Psoas muscle (tissue), 8 donors: Measurements from ENCODE around the gene CACUL1. TPM values are rescaled to one million over a fixed set of nuclear protein-coding genes. Genes with fewer than 3 reads are reported as not detected.

ENCODE experiments used
- ATAC-seq, 4 donors: fragments of 200-7000 bp; cut with Tn5 transposase; one replicate each; pipeline ENCODE4 v1.9.1; 2020; ENCODE audit warnings: moderate library complexity in 3 of 4, mild to moderate bottlenecking in 2 of 4
- DNase-seq, 2 donors: peaks; one replicate each; pipeline ENCODE4 v3.0.0-alpha.2; 2020
- H3K27ac ChIP-seq: fragments of 200-600 bp; one replicate; pipeline ENCODE4 v1.8.0; 2022
- H3K27me3 ChIP-seq, 3 donors: fragments of 200-600 bp in 1 of 3; one replicate each; pipeline versions ENCODE4 v1.6.1 to v1.8.0; 2013 to 2022; ENCODE audit warnings: low read length in 2 of 3, mild to moderate bottlenecking in 2 of 3, moderate library complexity in 1 of 3; ENCODE audit not compliant: insufficient read depth in 3 of 3
- H3K36me3 ChIP-seq, 2 donors: fragments of 200-600 bp in 1 of 2; one replicate each; pipeline versions ENCODE4 v1.6.1 to v1.8.0; 2013 to 2022; ENCODE audit warnings: low read depth in 1 of 2, mild to moderate bottlenecking in 1 of 2, moderate library complexity in 1 of 2; ENCODE audit not compliant: insufficient read depth in 1 of 2
- H3K4me1 ChIP-seq: fragments of 200-600 bp; one replicate; pipeline ENCODE4 v1.8.0; 2022
- H3K4me3 ChIP-seq: fragments of 200-600 bp; one replicate; pipeline ENCODE4 v1.8.0; 2022; ENCODE audit warnings: mild to moderate bottlenecking
- H3K9me3 ChIP-seq: fragments of 200-600 bp; one replicate; pipeline ENCODE4 v1.8.0; 2022
- CTCF ChIP-seq: fragments of 200-600 bp; IDR thresholded peaks from one replicate; pipeline ENCODE4 v1.8.0; 2022; ENCODE audit warnings: antibody characterized with exemption
- WGBS, 3 donors: extraction: QIAGEN DNeasy Blood & Tissue Kit; methylation state at CpG; one replicate each; pipeline versions ENCODE4 v1.1.6 to v1.1.7; 2013; 5-methylcytosine and 5-hydroxymethylcytosine counted together
- intact Hi-C, 2 donors: fragments of 100-400 bp; cut with DNase I; formaldehyde crosslinking; loops; one replicate each; pipeline versions ENCODE4 v1.11.0 to v1.14.2; 2022
- polyA plus RNA-seq, 3 donors: library from polyadenylated mRNA; stranded (reverse); fragments of 200-250 nt; gene quantifications; one replicate each; pipeline ENCODE4 v1.2.3, GENCODE V29; 2013
- total RNA-seq, 4 donors: library from RNA; stranded (reverse); fragmentation: NEBNext Ultra II Directional in 2 of 4; extraction: Animal tissue kit (Norgen Biotek cat#: 25700) in 2 of 4; gene quantifications; one replicate each; pipeline versions ENCODE4 v1.2.1 to v1.2.4, GENCODE V29; 2021 to 2023
- donor health status: healthy with polysubstance abuse.
- donor health status: DM: no; HTN: no; CAD: no; lungs with moderate emphysema.
- donor health status: Bipolar disorder and iron deficiency.
- donor health status: healthy.
- donor health status: DM: yes; HTN: yes; CAD: no.
- donor health status: DM: no; HTN: no; CAD: no.
- donor health status: DM: no; HTN: no; CAD: no.
- donor health status: DM: yes; HTN: yes; CAD: no.

The CACUL1 gene
- total and polyA plus RNA-seq, 7 donors, result 5.9 to 41.0 (median 22.1) TPM

- WGBS, 3 donors, result 84 to 97% (median 89%) methylated on average over 4 of the region's 4 CpGs
- peaks cover 0 to 4% (median 0%) of the 10 kb centered on the region in 3 donors for H3K27me3 ChIP-seq
- no peak for TF ChIP-seq CTCF
- H3K36me3 ChIP-seq, result no peaks in the 10 kb centered on the region
- intact Hi-C loops, result no loop called here
- no peak overlapping the region for H3K27ac ChIP-seq
- peaks cover 34% of the 10 kb centered on the region for H3K4me1 ChIP-seq
- ATAC-seq (no peak), DNase-seq (no peak)
- no peaks in the 10 kb centered on the region for H3K9me3 ChIP-seq
- H3K4me3 ChIP-seq, result no peak overlapping the region
Observed at GRCh38 chr10:118667732-118668131, 87.0 kb downstream of the CACUL1 start.

- Histone ChIP-seq H3K4me3 (no peak overlapping the region), H3K27ac (no peak overlapping the region), H3K4me1 (peaks cover 21% of the 10 kb centered on the region), H3K36me3 (no peaks in the 10 kb centered on the region), H3K9me3 (no peaks in the 10 kb centered on the region), H3K27me3 (peaks cover 0 to 4% (median 0%) of the 10 kb centered on the region in 3 donors)
- TF ChIP-seq CTCF, result no peak
- DNase-seq, result no peak
- intact Hi-C loops, result no loop called here
- WGBS, 3 donors, result 78 to 98% (median 79%) methylated on average over 4 of the region's 4 CpGs
- ATAC-seq, result no peak
Observed at GRCh38 chr10:118666350-118666749, 88.4 kb downstream of the CACUL1 start.

GRCh38 chr10:118664321-118664720 is 90.4 kb downstream of the CACUL1 start:
- no peak overlapping the region for H3K4me3 ChIP-seq
- WGBS, 3 donors, result 43 to 62% (median 46%) methylated on average over 6 of the region's 6 CpGs

DNA sequence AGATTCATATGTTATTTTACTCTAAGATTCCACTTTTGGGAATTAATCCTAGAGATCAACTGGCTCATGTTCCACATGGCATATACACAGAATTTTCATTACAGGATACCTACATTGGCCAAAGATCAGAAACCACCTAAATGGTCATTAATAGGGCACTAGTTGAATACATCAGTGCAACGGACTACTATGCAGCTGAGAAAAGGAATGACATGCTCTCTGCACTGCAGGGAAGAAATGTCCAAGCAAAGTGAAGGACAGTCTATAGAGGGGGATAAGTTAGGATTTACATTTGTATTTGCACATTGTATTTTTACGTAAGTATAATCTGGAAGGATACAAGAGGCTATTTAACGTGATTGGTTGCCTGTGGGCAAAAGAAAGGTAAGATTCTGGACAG is 91.6 kb downstream of the CACUL1 start:
- H3K9me3 ChIP-seq, result no peaks in the 10 kb centered on the region
- H3K4me3 ChIP-seq, result no peak overlapping the region
- H3K36me3 ChIP-seq, result no peaks in the 10 kb centered on the region
- 95 to 96% (median 95%) methylated on average over 3 of the region's 3 CpGs for WGBS, 3 donors
- no peak for TF ChIP-seq CTCF
- no peak overlapping the region for H3K27ac ChIP-seq
- intact Hi-C loops, result no loop called here
- no peak for DNase-seq
- peaks cover 0 to 4% (median 2%) of the 10 kb centered on the region in 3 donors for H3K27me3 ChIP-seq
- no peak for ATAC-seq
- H3K4me1 ChIP-seq, result no peaks in the 10 kb centered on the region

More at GRCh38 chr10:118664321-118664720, 90.4 kb downstream of the CACUL1 start:
- ATAC-seq, result no peak
- H3K9me3 ChIP-seq, result no peaks in the 10 kb centered on the region
- intact Hi-C loops, result no loop called here
- no peak for TF ChIP-seq CTCF
- H3K36me3 ChIP-seq, result no peaks in the 10 kb centered on the region
- no peak for DNase-seq
- H3K4me1 ChIP-seq, result peaks cover 6% of the 10 kb centered on the region
- H3K27me3 ChIP-seq, result peaks cover 0 to 4% (median 2%) of the 10 kb centered on the region in 3 donors
- H3K27ac ChIP-seq, result no peak overlapping the region
